HFFc6 (cell line): Measurements from ENCODE around the gene RNF152. TPM values are rescaled to one million over a fixed set of nuclear protein-coding genes. Genes with fewer than 3 reads are reported as not detected.

Source experiments
- DNase-seq: peaks from one replicate; pipeline ENCODE4 v3.0.0-alpha.2; 2018
- H3K27ac Mint-ChIP-seq: 2 replicates; pipeline ENCODE4 v1.8.0; 2020; ENCODE audit warnings: mild to moderate bottlenecking, mixed read lengths
- H3K27me3 Mint-ChIP-seq: 2 replicates; pipeline ENCODE4 v1.8.0; 2021; ENCODE audit warnings: mild to moderate bottlenecking, moderate library complexity, mixed read lengths; ENCODE audit not compliant: insufficient read depth
- H3K36me3 Mint-ChIP-seq: 2 replicates; pipeline ENCODE4 v1.8.0; 2021; ENCODE audit warnings: low read depth, mixed read lengths
- H3K4me1 Mint-ChIP-seq: 2 replicates; pipeline ENCODE4 v1.8.0; 2020; ENCODE audit warnings: low read depth, mixed read lengths
- H3K4me3 Mint-ChIP-seq: 2 replicates; pipeline ENCODE4 v1.8.0; 2020; ENCODE audit warnings: mild to moderate bottlenecking, moderate library complexity, mixed read lengths
- H3K9me3 Mint-ChIP-seq: 2 replicates; pipeline ENCODE4 v1.8.0; 2020; ENCODE audit warnings: mild to moderate bottlenecking, mixed read lengths
- CTCF ChIP-seq: fragments of 200-600 bp; sonication (generic); IDR thresholded peaks from 2 replicates; pipeline ENCODE4 v1.5.0; 2021; ENCODE audit warnings: antibody characterized with exemption, mild to moderate bottlenecking
- total RNA-seq, 6 experiments: library from RNA; stranded (reverse); fragmentation: NEBNext Ultra II Directional; extraction: Animal tissue kit (Norgen Biotek cat#: 25700); gene quantifications; 2 replicates in 1 of 6; 3 replicates in 5 of 6; pipeline ENCODE4 v1.2.3, GENCODE V29; 2021

Gene RNF152
- total RNA-seq, 6 experiments from 2014 or later, result 44.3 to 68.4 (median 50.2) TPM

- Mint-ChIP-seq H3K4me1 (peaks cover 17% of the 10 kb centered on the region), H3K27ac (no peak overlapping the region), H3K36me3 (peaks cover 23% of the 10 kb centered on the region), H3K9me3 (peaks cover 25% of the 10 kb centered on the region), H3K27me3 (peaks cover 2% of the 10 kb centered on the region; the same call in 1 of the 2 replicates), H3K4me3 (no peak overlapping the region)
- TF ChIP-seq CTCF, result no peak
- DNase-seq, result no peak
Measured at GRCh38 chr18:61771861-61772260, 120.9 kb downstream of the RNF152 start.

DNA sequence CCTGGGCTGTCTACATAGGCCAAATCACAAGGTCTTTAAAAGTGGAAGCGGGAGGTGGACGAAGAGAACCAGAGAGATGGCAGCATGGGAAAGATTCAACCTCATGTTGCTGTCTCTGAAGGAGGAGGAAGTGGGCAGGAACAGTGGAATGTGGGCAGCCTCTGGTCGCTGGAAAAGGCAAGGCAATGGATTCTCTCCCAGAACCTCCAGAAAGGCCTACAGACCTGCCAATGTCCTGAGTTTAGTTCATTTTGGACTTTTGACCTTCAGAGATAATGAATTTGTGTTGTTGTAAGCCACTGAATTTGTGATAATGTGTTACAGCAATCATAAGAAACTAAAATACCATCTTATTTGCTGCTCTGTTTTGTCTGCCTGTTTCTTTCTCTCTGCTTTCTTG, 122.5 kb downstream of the RNF152 start:
- H3K4me1 Mint-ChIP-seq, result peaks cover 33% of the 10 kb centered on the region
- TF ChIP-seq CTCF, result no peak
- H3K27me3 Mint-ChIP-seq, result peaks cover 2% of the 10 kb centered on the region
- no peak for DNase-seq
- no peak overlapping the region for H3K4me3 Mint-ChIP-seq
- no peak overlapping the region for H3K27ac Mint-ChIP-seq
- peaks cover 8% of the 10 kb centered on the region for H3K36me3 Mint-ChIP-seq
- H3K9me3 Mint-ChIP-seq, result peaks cover 9% of the 10 kb centered on the region

DNA sequence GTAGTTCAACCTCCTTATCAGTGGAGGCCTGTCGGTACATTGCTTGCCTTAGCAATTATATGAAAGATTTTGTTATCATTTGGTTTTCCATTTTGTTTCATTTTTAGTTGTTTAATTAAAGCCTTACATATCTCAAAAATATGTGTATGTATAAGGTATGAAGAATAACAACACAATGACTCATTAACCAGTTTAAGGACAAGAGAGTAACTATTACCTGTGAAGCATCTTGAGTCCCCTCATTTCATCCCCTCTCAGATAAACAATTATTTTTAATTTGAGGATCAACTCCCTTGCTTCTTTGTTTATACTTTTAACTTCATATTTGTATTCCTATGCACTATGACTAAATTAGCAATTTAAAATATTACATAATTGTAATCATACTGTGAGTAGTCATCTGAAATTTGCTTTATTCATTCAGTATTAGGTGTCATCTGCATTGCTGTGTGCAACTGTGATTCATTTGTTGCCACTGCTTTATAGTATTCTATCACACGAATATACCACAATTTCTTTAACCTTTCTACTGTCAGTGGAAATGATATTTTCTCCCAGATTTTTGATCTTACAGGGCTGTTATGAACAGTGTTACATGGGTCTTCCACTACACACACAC, 126.4 kb downstream of the RNF152 start:
- no peak overlapping the region for H3K4me3 Mint-ChIP-seq
- TF ChIP-seq CTCF, result no peak
- peaks cover 51% of the 10 kb centered on the region for H3K4me1 Mint-ChIP-seq
- H3K9me3 Mint-ChIP-seq, result no peaks in the 10 kb centered on the region
- H3K36me3 Mint-ChIP-seq, result no peaks in the 10 kb centered on the region
- no peak for DNase-seq
- no peaks in the 10 kb centered on the region; the same call in none of the 2 replicates for H3K27me3 Mint-ChIP-seq
- H3K27ac Mint-ChIP-seq, result peak overlapping the region; percentile 71

GRCh38 chr18:61765097-61765496, 127.7 kb downstream of the RNF152 start:
- no peaks in the 10 kb centered on the region for H3K9me3 Mint-ChIP-seq
- TF ChIP-seq CTCF, result no peak
- H3K36me3 Mint-ChIP-seq, result no peaks in the 10 kb centered on the region
- H3K4me1 Mint-ChIP-seq, result peaks cover 44% of the 10 kb centered on the region
- H3K4me3 Mint-ChIP-seq, result peak overlapping the region; percentile 83
- DNase-seq, result peak; percentile 88
- no peaks in the 10 kb centered on the region; the same call in none of the 2 replicates for H3K27me3 Mint-ChIP-seq
- peak overlapping the region; percentile 84 for H3K27ac Mint-ChIP-seq

- no peak for TF ChIP-seq CTCF
- no peaks in the 10 kb centered on the region; the same call in none of the 2 replicates for H3K27me3 Mint-ChIP-seq
- H3K4me1 Mint-ChIP-seq, result peaks cover 37% of the 10 kb centered on the region
- no peaks in the 10 kb centered on the region for H3K36me3 Mint-ChIP-seq
- no peak for DNase-seq
- H3K9me3 Mint-ChIP-seq, result no peaks in the 10 kb centered on the region
- peak overlapping the region; percentile 84 for H3K27ac Mint-ChIP-seq
- peak overlapping the region; percentile 83 for H3K4me3 Mint-ChIP-seq
Measured at GRCh38 chr18:61764381-61764780, 128.4 kb downstream of the RNF152 start.
